NCI-H345 (cell line): Measurements from ENCODE around the gene OR10H1.
"Not testable (repeated sequence)": the region's sequence is repeated elsewhere in the genome, so short reads cannot be mapped to it uniquely, and the experiment has no call there.

Experiments
- DNase-seq: peaks from one replicate; lab custom pipeline; 2025; lab: John Stamatoyannopoulos, UW

OR10H1 gene

GRCh38 chr19:15815306-15815705, at the start of gene OR10H1:
Gene OR10H1 (minus strand): TSS chr19:15815664. CDS start chr19:15808037, 7,627 bp downstream.
- DNase-seq = no peak

- no peak for DNase-seq
Measured at GRCh38 chr19:15864824-15865223, 49.4 kb upstream of the OR10H1 start.

GRCh38 chr19:15863272-15863671, 47.8 kb upstream of the OR10H1 start:
- no peak for DNase-seq

- DNase-seq = no peak
Measured at GRCh38 chr19:15862444-15862843, 47.0 kb upstream of the OR10H1 start.

- no peak for DNase-seq
Measured at GRCh38 chr19:15860522-15860921, 45.1 kb upstream of the OR10H1 start.

- no peak for DNase-seq
Measured at GRCh38 chr19:15859187-15859586, 43.7 kb upstream of the OR10H1 start.

GRCh38 chr19:15850385-15850784, 34.9 kb upstream of the OR10H1 start:
- no peak for DNase-seq

- DNase-seq = no peak
Measured at GRCh38 chr19:15846923-15847322, 31.5 kb upstream of the OR10H1 start.

GRCh38 chr19:15843894-15844222, 28.4 kb upstream of the OR10H1 start:
- DNase-seq = not testable (repeated sequence)

GRCh38 chr19:15843203-15843893, 27.9 kb upstream of the OR10H1 start:
- DNase-seq = no peak

- DNase-seq = no peak
Measured at GRCh38 chr19:15841875-15842569, 26.6 kb upstream of the OR10H1 start.

- no peak for DNase-seq
Measured at GRCh38 chr19:15840833-15841232, 25.4 kb upstream of the OR10H1 start.

GRCh38 chr19:15839888-15840287, 24.4 kb upstream of the OR10H1 start:
- not testable (repeated sequence) for DNase-seq

GRCh38 chr19:15838351-15838750, 22.9 kb upstream of the OR10H1 start:
- no peak for DNase-seq

- DNase-seq = no peak
Measured at GRCh38 chr19:15837221-15837731, 21.8 kb upstream of the OR10H1 start.

- DNase-seq = no peak
Measured at GRCh38 chr19:15836330-15837220, 21.1 kb upstream of the OR10H1 start.

- not testable (repeated sequence) for DNase-seq
Measured at GRCh38 chr19:15835565-15836329, 20.3 kb upstream of the OR10H1 start.

GRCh38 chr19:15834232-15834631, 18.8 kb upstream of the OR10H1 start:
- not testable (repeated sequence) for DNase-seq

GRCh38 chr19:15831626-15832025, 16.2 kb upstream of the OR10H1 start:
- DNase-seq = no peak

- no peak for DNase-seq
Measured at GRCh38 chr19:15829786-15830185, 14.3 kb upstream of the OR10H1 start.

- DNase-seq = no peak
Measured at GRCh38 chr19:15829306-15829698, 13.8 kb upstream of the OR10H1 start.
